A549 (cell line): ENCODE results near the gene HOXC6.

Experiments used
- EP300 ChIP-seq, 2 experiments: fragments of >200 bp; sonication (Bioruptor Twin); formaldehyde crosslinking; IDR thresholded peaks; 2 replicates in 1 of 2; 3 replicates in 1 of 2; pipeline ENCODE4 v1.6.1; 2016 to 2017
- NR3C1 ChIP-seq: fragments of >200 bp; sonication (Bioruptor Twin); formaldehyde crosslinking; IDR thresholded peaks from 3 replicates; pipeline ENCODE4 v1.6.1; 2017
- POLR2A ChIP-seq: IDR thresholded peaks from 2 replicates; pipeline ENCODE4 v1.6.1; 2012; ENCODE audit warnings: mild to moderate bottlenecking, low read length
- RAD21 ChIP-seq, 2 experiments: fragments of >200 bp in 1 of 2; sonication (Bioruptor Twin) in 1 of 2; formaldehyde crosslinking in 1 of 2; IDR thresholded peaks in 1 of 2; conservative IDR thresholded peaks in 1 of 2; 2 replicates in 1 of 2; 3 replicates in 1 of 2; pipeline ENCODE4 v1.6.1; 2012 to 2018; ENCODE audit warnings: inconsistent platforms in 1 of 2
- RCOR1 ChIP-seq: fragments of 150-350 bp; IDR thresholded peaks from 2 replicates; pipeline ENCODE4 v1.6.1; 2014; ENCODE audit warnings: antibody characterized with exemption, low read length, low read depth
- ZFP36 ChIP-seq: fragments of 450-650 bp; IDR thresholded peaks from 2 replicates; pipeline ENCODE4 v1.6.1; 2014; ENCODE audit warnings: borderline replicate concordance; ENCODE audit not compliant: partially characterized antibody
- TF ChIP-seq, protein P1 (sequence below): IDR thresholded peaks from 2 replicates; pipeline ENCODE4 v1.6.1; 2012
- TF ChIP-seq, protein P2 (sequence below): fragments of >200 bp; sonication (Bioruptor Twin); formaldehyde crosslinking; IDR thresholded peaks from 3 replicates; pipeline ENCODE4 v1.5.1; 2016

DNA sequence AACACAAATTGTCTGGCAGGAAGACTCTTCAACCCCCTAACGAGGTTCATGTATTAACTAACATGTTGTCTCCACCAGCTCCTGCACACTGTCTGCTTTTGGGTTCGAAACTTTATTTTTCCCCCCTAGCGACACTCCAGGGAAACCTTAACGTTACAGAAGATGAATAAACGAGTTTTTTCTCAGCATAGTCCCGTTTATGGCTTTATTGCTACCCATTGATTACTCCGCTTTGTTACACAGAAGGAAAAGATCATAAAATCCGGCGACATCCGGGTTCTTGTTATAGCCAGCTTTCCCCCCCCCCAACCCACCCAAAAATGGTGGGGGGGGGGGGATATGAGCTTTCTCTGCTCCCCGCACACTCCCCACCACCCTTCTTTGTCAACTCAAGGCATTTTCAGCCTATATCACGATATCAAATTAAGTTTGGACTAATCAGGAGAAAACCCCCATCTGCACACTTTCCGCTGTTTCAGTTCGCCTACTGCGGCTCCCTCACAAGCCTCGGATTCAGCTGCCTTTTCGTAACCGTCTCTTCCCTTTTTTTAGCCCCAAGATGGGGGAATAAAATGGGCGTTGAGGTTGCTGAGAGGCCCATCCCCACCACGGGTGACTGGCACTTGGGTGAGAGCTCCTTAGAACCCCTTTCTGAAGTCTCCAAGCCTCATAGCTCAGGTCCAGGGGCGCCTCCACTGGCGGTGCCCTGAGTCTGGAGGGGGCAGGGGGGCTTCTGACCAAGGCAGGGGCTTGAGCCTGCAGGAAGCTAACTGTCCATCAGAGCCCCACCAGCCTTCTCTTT, 1.4 kb upstream of the HOXC6 start:
- TF ChIP-seq ZFP36 (no peak), RAD21 (conservative IDR thresholded peaks at IDR 0.05 in 1 of 2, IDR thresholded peaks at IDR 0.05 in 1 of 2) (no peak), NR3C1 (no peak), EP300 (IDR thresholded peaks at IDR 0.05) (no peak), RCOR1 (no peak), POLR2A (no peak)
- TF ChIP-seq, protein P1, sequence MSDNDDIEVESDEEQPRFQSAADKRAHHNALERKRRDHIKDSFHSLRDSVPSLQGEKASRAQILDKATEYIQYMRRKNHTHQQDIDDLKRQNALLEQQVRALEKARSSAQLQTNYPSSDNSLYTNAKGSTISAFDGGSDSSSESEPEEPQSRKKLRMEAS, result no peak
- TF ChIP-seq, protein P2, sequence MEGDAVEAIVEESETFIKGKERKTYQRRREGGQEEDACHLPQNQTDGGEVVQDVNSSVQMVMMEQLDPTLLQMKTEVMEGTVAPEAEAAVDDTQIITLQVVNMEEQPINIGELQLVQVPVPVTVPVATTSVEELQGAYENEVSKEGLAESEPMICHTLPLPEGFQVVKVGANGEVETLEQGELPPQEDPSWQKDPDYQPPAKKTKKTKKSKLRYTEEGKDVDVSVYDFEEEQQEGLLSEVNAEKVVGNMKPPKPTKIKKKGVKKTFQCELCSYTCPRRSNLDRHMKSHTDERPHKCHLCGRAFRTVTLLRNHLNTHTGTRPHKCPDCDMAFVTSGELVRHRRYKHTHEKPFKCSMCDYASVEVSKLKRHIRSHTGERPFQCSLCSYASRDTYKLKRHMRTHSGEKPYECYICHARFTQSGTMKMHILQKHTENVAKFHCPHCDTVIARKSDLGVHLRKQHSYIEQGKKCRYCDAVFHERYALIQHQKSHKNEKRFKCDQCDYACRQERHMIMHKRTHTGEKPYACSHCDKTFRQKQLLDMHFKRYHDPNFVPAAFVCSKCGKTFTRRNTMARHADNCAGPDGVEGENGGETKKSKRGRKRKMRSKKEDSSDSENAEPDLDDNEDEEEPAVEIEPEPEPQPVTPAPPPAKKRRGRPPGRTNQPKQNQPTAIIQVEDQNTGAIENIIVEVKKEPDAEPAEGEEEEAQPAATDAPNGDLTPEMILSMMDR, result no peak
